Large intestine (tissue), 3 donors: ENCODE measurements around the gene PIGR. TPM values are rescaled to one million over a fixed set of nuclear protein-coding genes. Genes with fewer than 3 reads are reported as not detected.

Experiments used
- DNase-seq, 2 donors: peaks; one replicate each; pipeline versions ENCODE4 v3.0.0 to v3.0.0-alpha.2; 2013
- H3K27ac ChIP-seq: one replicate; pipeline ENCODE4 v1.5.1; 2013; ENCODE audit warnings: low read length
- H3K27me3 ChIP-seq: 2 replicates; pipeline ENCODE4 v1.6.1; 2013; ENCODE audit warnings: low read length; ENCODE audit not compliant: control insufficient read depth, insufficient read depth
- H3K36me3 ChIP-seq: 2 replicates; pipeline ENCODE4 v1.6.1; 2013; ENCODE audit warnings: low read length; ENCODE audit not compliant: control insufficient read depth, insufficient read depth
- H3K4me1 ChIP-seq: one replicate; pipeline ENCODE4 v1.6.1; 2013; ENCODE audit warnings: low read length; ENCODE audit not compliant: control insufficient read depth, insufficient read depth
- H3K4me3 ChIP-seq: one replicate; pipeline ENCODE4 v1.5.1; 2013; ENCODE audit warnings: low read length
- H3K9me3 ChIP-seq: one replicate; pipeline ENCODE4 v1.6.1; 2013; ENCODE audit warnings: mild to moderate bottlenecking, low read depth, low read length, moderate library complexity; ENCODE audit not compliant: control insufficient read depth
- WGBS: methylation state at CpG from one replicate; pipeline ENCODE4 v1.1.5; 2013; ENCODE audit warnings: low lambda C conversion rate; ENCODE audit not compliant: insufficient coverage; 5-methylcytosine and 5-hydroxymethylcytosine counted together
- polyA plus RNA-seq: library from polyadenylated mRNA; unstranded; fragments of 120-200 nt; gene quantifications from one replicate; pipeline ENCODE4 v1.2.1, GENCODE V29; 2013

Gene PIGR
- polyA plus RNA-seq, 1 donor, result 23.7 TPM

GRCh38 chr1:206951318-206952100, 5.2 kb upstream of the PIGR start:
- peaks cover 64% of the 10 kb centered on the region for H3K4me1 ChIP-seq
- no CpG with 5 or more reads among the region's 4 CpGs for WGBS
- no peak overlapping the region for H3K4me3 ChIP-seq
- H3K27me3 ChIP-seq, result no peaks in the 10 kb centered on the region
- H3K36me3 ChIP-seq, result no peaks in the 10 kb centered on the region
- H3K9me3 ChIP-seq, result no peaks in the 10 kb centered on the region
- H3K27ac ChIP-seq, result peak overlapping the region; percentile 80
- DNase-seq, result peak in 1 of 2 donors; percentile 87

DNA sequence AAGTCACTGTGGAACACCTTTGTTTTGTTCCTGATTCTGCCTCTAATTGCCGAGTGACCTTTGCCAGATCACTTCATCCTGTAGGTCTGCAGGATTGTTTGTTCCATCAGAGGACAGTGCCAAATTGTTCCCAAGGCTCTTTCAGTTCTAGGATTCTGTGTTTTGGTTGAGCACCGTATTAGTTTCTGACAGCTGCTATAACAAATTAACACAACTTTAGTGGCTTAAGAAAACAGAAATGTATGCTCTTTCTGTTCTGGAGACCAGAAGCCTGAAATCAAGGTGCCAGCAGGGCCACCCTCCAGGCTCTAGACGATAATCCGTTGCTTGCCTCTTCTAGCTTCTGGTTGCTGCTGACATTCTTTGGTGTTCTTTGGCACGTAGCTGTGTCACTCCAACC, 3.4 kb upstream of the PIGR start:
- Histone ChIP-seq H3K36me3 (no peaks in the 10 kb centered on the region), H3K4me3 (no peak overlapping the region), H3K27ac (no peak overlapping the region), H3K4me1 (peaks cover 45% of the 10 kb centered on the region), H3K9me3 (no peaks in the 10 kb centered on the region), H3K27me3 (no peaks in the 10 kb centered on the region)
- WGBS, result no CpG with 5 or more reads among the region's 5 CpGs
- DNase-seq, result no peak

- no peaks in the 10 kb centered on the region for H3K27me3 ChIP-seq
- no peaks in the 10 kb centered on the region for H3K36me3 ChIP-seq
- no peak overlapping the region for H3K27ac ChIP-seq
- H3K4me3 ChIP-seq, result no peak overlapping the region
- DNase-seq, result no peak
- H3K9me3 ChIP-seq, result no peaks in the 10 kb centered on the region
- H3K4me1 ChIP-seq, result peaks cover 41% of the 10 kb centered on the region
- no CpG with 5 or more reads among the region's 4 CpGs for whole genome bisulfite sequencing
Observed at GRCh38 chr1:206949208-206949607, 2.9 kb upstream of the PIGR start.

DNA sequence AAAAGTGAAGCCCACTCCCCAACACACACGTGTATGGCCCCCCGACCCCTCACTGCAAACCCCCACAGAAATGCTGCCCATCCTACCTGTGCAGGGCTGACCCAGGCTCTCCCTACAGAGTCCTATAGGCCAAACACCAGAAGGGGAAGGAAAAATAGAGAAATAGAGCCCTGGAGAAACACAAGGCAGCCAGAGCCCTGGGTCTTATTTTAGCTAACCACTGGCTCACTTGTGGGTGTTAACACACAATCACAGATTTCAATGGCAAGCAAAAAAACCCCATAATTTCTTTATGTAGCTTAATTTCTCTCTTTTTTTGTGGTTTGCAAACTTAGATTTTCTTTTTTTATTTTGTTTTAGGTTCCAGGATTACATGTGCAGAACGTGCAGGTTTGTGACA, 989 bp upstream of the PIGR start:
- Histone ChIP-seq H3K27me3 (no peaks in the 10 kb centered on the region), H3K4me1 (peaks cover 31% of the 10 kb centered on the region), H3K27ac (no peak overlapping the region), H3K4me3 (no peak overlapping the region), H3K36me3 (no peaks in the 10 kb centered on the region), H3K9me3 (no peaks in the 10 kb centered on the region)
- DNase-seq, result no peak
- no CpG with 5 or more reads among the region's 3 CpGs for WGBS

DNA sequence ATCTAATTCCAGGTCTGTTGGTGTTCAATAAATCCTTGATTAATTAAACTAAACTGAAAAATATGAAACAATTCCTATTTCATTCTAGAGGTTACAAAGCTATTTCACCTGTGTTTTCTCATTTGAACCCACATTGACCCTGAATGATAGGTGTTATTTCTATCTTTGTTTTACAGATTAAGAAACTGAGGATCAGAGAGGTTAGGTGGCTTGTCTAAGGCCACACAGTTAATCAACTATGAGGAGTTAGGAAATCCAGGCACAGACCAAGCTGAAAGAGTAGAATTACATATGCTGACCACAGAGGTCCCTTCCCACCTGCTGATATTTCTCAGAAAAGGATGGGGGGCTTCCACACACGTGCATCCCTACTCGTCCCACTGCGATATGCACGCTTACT, 487 bp downstream of the PIGR start:
- whole genome bisulfite sequencing, result no CpG with 5 or more reads among the region's 4 CpGs
- no peaks in the 10 kb centered on the region for H3K36me3 ChIP-seq
- no peaks in the 10 kb centered on the region for H3K27me3 ChIP-seq
- peaks cover 30% of the 10 kb centered on the region for H3K4me1 ChIP-seq
- H3K9me3 ChIP-seq, result no peaks in the 10 kb centered on the region
- DNase-seq, result no peak
- no peak overlapping the region for H3K27ac ChIP-seq
- no peak overlapping the region for H3K4me3 ChIP-seq

GRCh38 chr1:206944703-206945102, 1.6 kb downstream of the PIGR start:
- no peaks in the 10 kb centered on the region for H3K36me3 ChIP-seq
- no CpG with 5 or more reads among the region's 5 CpGs for WGBS
- H3K4me3 ChIP-seq, result no peak overlapping the region
- no peaks in the 10 kb centered on the region for H3K27me3 ChIP-seq
- DNase-seq, result no peak
- H3K9me3 ChIP-seq, result no peaks in the 10 kb centered on the region
- H3K27ac ChIP-seq, result no peak overlapping the region
- peaks cover 30% of the 10 kb centered on the region for H3K4me1 ChIP-seq

DNA sequence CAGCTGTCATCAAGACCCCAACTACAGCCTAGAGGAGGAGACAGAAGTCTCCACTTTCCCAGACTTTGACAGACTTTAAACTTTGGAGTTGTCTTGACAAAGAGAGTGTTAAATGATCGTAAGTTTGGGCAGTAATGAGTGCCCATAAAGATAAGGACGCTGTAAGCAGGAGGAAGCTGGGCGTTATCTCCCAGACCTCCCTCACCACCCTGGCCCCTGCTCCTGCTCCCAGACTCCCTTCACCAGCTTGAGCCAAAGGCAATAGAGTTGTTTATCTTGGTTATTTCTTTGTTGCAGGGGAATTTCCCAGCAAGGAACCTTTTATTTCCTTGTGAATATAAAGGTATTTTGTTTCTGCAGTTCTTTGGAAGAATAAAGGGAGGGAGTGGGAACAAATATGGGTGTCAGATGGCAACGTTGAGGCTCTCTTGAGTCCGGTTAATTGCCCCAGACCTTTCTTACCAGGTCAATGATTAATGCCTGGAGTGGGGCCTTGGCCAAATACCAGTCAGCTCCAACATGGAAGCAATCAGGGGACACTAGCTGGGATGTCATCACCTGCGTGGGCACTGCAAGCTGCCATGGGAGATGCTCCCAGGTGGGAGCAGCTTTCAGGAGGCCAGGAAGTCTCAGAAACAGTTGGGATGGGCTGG, 4.4 kb downstream of the PIGR start:
- Histone ChIP-seq H3K4me3 (no peak overlapping the region), H3K4me1 (peaks cover 30% of the 10 kb centered on the region), H3K27ac (peak overlapping the region; percentile 77), H3K9me3 (no peaks in the 10 kb centered on the region), H3K36me3 (no peaks in the 10 kb centered on the region), H3K27me3 (no peaks in the 10 kb centered on the region)
- peak; percentile 88 to 94 for DNase-seq
- WGBS, result no CpG with 5 or more reads among the region's 6 CpGs

GRCh38 chr1:206940588-206940936, 5.7 kb downstream of the PIGR start:
- Histone ChIP-seq H3K36me3 (no peaks in the 10 kb centered on the region), H3K27me3 (no peaks in the 10 kb centered on the region), H3K4me1 (peaks cover 35% of the 10 kb centered on the region), H3K27ac (peak overlapping the region; percentile 77), H3K4me3 (no peak overlapping the region), H3K9me3 (no peaks in the 10 kb centered on the region)
- WGBS, result no CpG with 5 or more reads among the region's 3 CpGs
- DNase-seq, result no peak

DNA sequence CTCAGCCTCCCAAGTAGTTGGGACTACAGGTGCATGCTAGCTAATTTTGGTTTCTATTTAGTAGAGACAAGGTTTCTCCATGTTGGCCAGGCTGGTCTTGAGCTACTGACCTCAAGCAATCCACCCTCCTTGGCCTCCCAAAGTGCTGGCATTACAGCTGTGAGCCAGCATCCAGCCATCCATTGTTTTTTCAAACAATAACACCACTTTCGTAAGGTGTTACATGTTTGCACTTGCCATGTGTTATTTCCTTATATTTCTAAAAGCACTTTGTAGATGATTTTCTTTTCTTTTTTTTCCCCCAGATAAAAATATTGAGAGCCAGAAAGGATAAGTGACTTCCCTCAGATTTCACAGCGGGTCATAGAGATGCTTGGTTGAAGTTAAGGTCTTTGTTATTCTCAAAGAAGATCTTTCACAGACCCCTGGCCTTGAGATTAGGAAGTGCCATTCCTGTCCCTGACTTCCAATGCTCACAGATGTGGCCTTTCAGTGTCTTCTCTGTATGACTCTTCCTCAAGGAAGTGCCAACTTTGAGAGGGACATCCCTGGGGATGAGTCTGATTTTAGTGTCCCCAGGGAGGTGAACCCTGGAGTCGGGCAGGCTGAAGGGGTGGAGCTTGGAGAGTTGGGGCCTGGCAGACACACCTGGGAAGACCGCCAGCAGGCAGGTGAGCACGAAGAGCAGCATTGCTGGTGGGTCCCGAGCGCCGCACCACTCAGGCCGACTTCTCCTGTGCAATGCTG, 6.3 kb downstream of the PIGR start:
- H3K27me3 ChIP-seq, result no peaks in the 10 kb centered on the region
- no peaks in the 10 kb centered on the region for H3K9me3 ChIP-seq
- no peak overlapping the region for H3K4me3 ChIP-seq
- H3K4me1 ChIP-seq, result peaks cover 35% of the 10 kb centered on the region
- H3K27ac ChIP-seq, result no peak overlapping the region
- H3K36me3 ChIP-seq, result no peaks in the 10 kb centered on the region
- no CpG with 5 or more reads among the region's 9 CpGs for WGBS
- DNase-seq, result no peak

GRCh38 chr1:206939131-206939530, 7.1 kb downstream of the PIGR start:
- Histone ChIP-seq H3K4me3 (no peak overlapping the region), H3K27ac (no peak overlapping the region), H3K4me1 (peaks cover 35% of the 10 kb centered on the region), H3K27me3 (no peaks in the 10 kb centered on the region), H3K9me3 (no peaks in the 10 kb centered on the region), H3K36me3 (no peaks in the 10 kb centered on the region)
- WGBS, result no CpG with 5 or more reads among the region's 13 CpGs
- no peak for DNase-seq
